ENCODE results near the gene TTBK2.

DNA sequence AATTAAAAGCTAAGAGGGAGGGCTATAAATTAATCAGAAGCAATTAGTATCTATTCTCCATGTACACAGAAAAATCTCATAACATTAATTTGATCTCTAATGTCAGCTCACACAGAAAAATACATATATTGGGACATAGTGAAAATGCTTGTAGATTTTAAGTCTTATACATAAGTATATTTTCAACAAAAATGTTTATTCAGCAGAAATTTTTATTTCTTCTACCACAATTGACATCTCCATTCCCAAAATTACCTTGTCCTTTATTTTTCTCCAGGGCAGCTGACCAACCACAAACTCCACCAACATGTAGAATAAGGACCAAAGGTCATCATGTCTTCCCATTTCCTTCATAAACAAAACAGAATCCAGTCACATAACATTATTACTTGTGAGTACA is 109.1 kb downstream of the TTBK2 start:
- TF ChIP-seq POLR2AphosphoS5 (IDR thresholded peaks at IDR 0.05; ENCODE audit: low read depth, low read length) (no peak), POLR2A (IDR thresholded peaks at IDR 0.05; ENCODE audit: low read depth, low read length) (no peak), POU2F2 (IDR thresholded peaks at IDR 0.05; ENCODE audit: low read depth, low read length) (no peak)

Measured in GM12891 (cell line).